Measurements from ENCODE around the gene FOXF2. TPM values are rescaled to one million over a fixed set of nuclear protein-coding genes. Genes with fewer than 3 reads are reported as not detected.
A peak's percentile ranks its signal among the peaks of the same experiment; 100 is the strongest.

Gene FOXF2
- total RNA-seq, 1 donor from 2014 or later: 0.61 TPM

DNA sequence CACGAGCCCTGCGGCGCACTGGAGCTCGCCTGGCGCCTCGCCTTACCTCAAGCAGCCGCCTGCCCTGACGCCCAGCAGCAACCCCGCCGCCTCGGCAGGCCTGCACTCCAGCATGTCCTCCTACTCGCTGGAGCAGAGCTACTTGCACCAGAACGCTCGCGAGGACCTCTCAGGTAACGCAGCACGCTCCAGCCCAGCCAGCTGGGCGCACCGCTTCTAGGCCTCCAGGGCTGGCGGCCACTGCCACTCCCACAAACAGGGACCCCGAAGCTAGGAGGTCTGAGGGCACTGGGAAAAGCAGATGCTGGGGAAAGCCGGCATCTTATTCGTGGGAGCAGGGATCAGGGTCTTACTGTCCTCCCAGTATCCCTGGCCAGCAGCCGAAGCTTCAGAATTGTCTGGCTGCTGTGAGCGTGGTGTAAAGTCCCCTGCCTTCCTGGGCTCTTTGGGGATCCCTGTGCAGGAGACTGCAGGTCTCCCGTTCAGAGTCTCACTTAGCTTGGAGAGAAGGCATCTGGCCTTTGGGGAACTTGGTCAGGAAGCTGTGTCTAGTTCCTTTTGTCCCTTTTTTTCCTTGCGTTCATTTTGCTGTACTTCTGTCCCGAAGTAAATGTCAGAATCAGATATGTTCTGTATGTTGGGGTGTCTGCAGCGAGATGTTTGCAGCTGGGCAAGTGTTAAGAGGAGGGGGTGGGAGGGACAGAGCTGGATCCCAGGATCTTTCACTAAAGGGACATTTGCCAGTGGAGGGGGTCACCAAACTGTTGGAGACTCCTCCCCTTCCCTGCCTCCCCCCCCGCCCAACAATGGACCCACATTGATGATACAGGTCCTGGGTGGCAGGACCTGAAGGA lies 1.8 kb downstream of the FOXF2 start:
- H4K20me1 ChIP-seq (ENCODE audit: insufficient read depth, low read length): peaks cover 26% of the 10 kb centered on the region
- peaks cover 81% of the 10 kb centered on the region for H3K27me3 ChIP-seq (ENCODE audit: insufficient read depth, low read length)
- FAIRE-seq (no peak), DNase-seq (ENCODE audit: low read depth) (no peak)
- H3K79me2 ChIP-seq (ENCODE audit: insufficient read depth, low read length): no peaks in the 10 kb centered on the region
- peaks cover 13% of the 10 kb centered on the region for H3K9me3 Mint-ChIP-seq (ENCODE audit: unreplicated experiment)
- no peaks in the 10 kb centered on the region for H3K36me3 ChIP-seq (ENCODE audit: insufficient read depth, low read length)
- H3K27ac ChIP-seq (ENCODE audit: low read depth, low read length): no peak overlapping the region
- peak overlapping the region; percentile 46 for H3K9ac ChIP-seq (ENCODE audit: low read length)
- no peak overlapping the region for H2AFZ ChIP-seq (ENCODE audit: low read depth, low read length)
- no peak overlapping the region for H3K27ac Mint-ChIP-seq (ENCODE audit: unreplicated experiment)
- no peaks in the 10 kb centered on the region for H3K36me3 Mint-ChIP-seq (ENCODE audit: low read depth, unreplicated experiment)
- H3K4me2 ChIP-seq (ENCODE audit: low read length): peak overlapping the region; percentile 82
- peaks cover 11% of the 10 kb centered on the region for H3K4me1 ChIP-seq (ENCODE audit: insufficient read depth, low read length)
- H3K4me3 ChIP-seq (ENCODE audit: insufficient read depth, low read depth, low read length): peak overlapping the region; percentile 36
- peaks cover 2% of the 10 kb centered on the region for H3K4me1 Mint-ChIP-seq (ENCODE audit: low read depth, unreplicated experiment)
- peak; percentile 60 for TF ChIP-seq EZH2 (IDR thresholded peaks at IDR 0.05; ENCODE audit: insufficient read depth, low read length)
- TF ChIP-seq, protein P1, sequence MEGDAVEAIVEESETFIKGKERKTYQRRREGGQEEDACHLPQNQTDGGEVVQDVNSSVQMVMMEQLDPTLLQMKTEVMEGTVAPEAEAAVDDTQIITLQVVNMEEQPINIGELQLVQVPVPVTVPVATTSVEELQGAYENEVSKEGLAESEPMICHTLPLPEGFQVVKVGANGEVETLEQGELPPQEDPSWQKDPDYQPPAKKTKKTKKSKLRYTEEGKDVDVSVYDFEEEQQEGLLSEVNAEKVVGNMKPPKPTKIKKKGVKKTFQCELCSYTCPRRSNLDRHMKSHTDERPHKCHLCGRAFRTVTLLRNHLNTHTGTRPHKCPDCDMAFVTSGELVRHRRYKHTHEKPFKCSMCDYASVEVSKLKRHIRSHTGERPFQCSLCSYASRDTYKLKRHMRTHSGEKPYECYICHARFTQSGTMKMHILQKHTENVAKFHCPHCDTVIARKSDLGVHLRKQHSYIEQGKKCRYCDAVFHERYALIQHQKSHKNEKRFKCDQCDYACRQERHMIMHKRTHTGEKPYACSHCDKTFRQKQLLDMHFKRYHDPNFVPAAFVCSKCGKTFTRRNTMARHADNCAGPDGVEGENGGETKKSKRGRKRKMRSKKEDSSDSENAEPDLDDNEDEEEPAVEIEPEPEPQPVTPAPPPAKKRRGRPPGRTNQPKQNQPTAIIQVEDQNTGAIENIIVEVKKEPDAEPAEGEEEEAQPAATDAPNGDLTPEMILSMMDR (IDR thresholded peaks at IDR 0.05; ENCODE audit: insufficient read depth, low read depth, low read length): no peak
- no peaks in the 10 kb centered on the region for H3K9me3 ChIP-seq (ENCODE audit: insufficient read depth, low read depth, low read length)
- H3K4me3 Mint-ChIP-seq (ENCODE audit: unreplicated experiment): peak overlapping the region; percentile 51
- peaks cover 71% of the 10 kb centered on the region for H3K27me3 Mint-ChIP-seq (ENCODE audit: low read depth, unreplicated experiment)

DNA sequence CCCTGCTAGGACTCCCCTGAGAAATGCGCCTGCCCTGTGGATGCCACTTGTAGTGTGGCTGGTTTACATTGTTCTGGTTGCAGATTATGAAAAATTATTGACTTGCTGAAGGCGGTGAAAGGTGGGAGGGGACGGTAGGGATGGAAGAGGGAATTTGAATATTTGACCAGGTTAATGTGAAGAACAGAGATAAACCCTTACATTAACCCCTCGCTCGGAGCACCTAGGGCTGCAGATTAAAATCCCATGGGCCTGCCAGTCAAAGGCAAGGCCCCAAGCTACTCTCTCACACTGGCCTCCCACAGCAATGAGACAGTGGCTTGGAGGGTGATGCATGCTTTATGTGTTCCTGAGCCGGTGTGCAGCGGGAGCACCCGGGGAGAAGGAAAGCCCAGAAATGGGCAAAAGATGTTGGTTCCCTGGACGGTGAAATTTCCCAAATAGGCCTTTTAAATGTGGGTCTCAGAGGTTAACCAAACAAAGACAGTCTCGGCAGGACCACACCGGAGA lies 2.5 kb downstream of the FOXF2 start:
- peaks cover 2% of the 10 kb centered on the region for H3K4me1 Mint-ChIP-seq (ENCODE audit: low read depth, unreplicated experiment)
- DNase-seq (ENCODE audit: low read depth): no peak
- Histone ChIP-seq H3K9ac (ENCODE audit: low read length) (peak overlapping the region; percentile 46), H3K36me3 (ENCODE audit: insufficient read depth, low read length) (no peaks in the 10 kb centered on the region), H3K27ac (ENCODE audit: low read depth, low read length) (no peak overlapping the region), H3K27me3 (ENCODE audit: insufficient read depth, low read length) (peaks cover 79% of the 10 kb centered on the region), H4K20me1 (ENCODE audit: insufficient read depth, low read length) (peaks cover 24% of the 10 kb centered on the region), H3K79me2 (ENCODE audit: insufficient read depth, low read length) (no peaks in the 10 kb centered on the region), H3K4me3 (ENCODE audit: insufficient read depth, low read depth, low read length) (peak overlapping the region; percentile 9), H2AFZ (ENCODE audit: low read depth, low read length) (no peak overlapping the region), H3K4me2 (ENCODE audit: low read length) (peak overlapping the region; percentile 82), H3K4me1 (ENCODE audit: insufficient read depth, low read length) (peaks cover 11% of the 10 kb centered on the region), H3K9me3 (ENCODE audit: insufficient read depth, low read depth, low read length) (no peaks in the 10 kb centered on the region)
- no peaks in the 10 kb centered on the region for H3K36me3 Mint-ChIP-seq (ENCODE audit: low read depth, unreplicated experiment)
- peaks cover 71% of the 10 kb centered on the region for H3K27me3 Mint-ChIP-seq (ENCODE audit: low read depth, unreplicated experiment)
- peak overlapping the region; percentile 50 for H3K27ac Mint-ChIP-seq (ENCODE audit: unreplicated experiment)
- H3K4me3 Mint-ChIP-seq (ENCODE audit: unreplicated experiment): peak overlapping the region; percentile 46
- TF ChIP-seq, protein P1 (IDR thresholded peaks at IDR 0.05; ENCODE audit: insufficient read depth, low read depth, low read length): no peak
- no peak for TF ChIP-seq EZH2 (IDR thresholded peaks at IDR 0.05; ENCODE audit: insufficient read depth, low read length)
- FAIRE-seq: no peak
- H3K9me3 Mint-ChIP-seq (ENCODE audit: unreplicated experiment): peaks cover 13% of the 10 kb centered on the region
